ENCODE measurements around the gene NCSTN.

The NCSTN gene

GRCh38 chr1:160346463-160346862 lies 3.3 kb downstream of the NCSTN start:
- no peak for DNase-seq

DNA sequence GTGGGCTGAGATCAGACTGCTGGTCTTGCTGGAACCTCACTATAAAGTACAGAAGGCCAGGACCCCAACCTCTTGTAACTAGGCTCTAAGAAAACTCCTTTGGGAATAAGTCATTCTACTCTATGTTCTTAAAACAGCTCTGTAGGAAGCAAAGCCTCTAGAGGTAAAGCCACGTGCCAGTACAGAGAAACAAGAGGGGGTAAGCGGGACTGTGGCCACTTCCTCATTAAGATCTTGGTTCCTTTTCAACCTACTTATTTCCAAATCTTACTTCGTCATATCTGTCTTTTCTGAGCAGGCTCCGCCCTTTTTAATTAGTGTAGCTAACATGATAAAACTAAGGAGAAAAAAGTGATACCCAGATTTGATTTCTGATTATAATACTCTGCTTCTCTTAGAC lies 3.8 kb downstream of the NCSTN start:
- no peak for DNase-seq

DNA sequence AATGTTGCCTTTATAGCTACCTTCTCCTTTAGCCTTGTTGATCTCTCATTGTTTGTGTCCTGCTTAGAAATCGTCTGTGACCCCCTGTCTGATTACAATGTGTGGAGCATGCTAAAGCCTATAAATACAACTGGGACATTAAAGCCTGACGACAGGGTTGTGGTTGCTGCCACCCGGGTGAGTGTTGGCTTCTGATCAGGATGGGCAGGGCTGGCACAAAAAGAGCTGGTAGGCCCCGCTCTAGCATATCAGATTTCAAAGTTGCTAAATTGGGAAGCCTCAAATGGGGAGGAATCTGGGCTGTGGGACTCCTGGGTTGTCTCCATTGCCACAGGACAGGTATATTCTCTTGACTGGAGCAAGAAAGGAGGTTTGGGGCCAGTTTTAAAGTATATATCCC lies 8.4 kb downstream of the NCSTN start:
- no peak for DNase-seq

DNA sequence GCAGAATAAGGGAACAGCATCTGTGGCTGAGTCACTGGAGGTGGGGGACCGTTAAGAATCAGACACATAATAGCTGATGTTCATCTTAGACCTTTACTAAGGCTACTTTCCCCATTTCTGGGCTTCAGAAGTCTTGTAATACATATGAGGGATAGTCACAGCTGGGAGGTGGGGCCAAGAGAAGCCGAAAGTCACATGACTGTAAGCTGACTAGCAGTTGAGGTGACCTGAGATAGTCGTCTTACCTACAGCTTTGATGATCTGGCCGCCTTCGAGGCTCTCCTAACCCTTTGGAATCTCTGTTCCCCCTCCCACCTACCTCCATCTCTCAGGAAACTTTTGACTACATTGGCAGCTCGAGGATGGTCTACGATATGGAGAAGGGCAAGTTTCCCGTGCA lies 9.4 kb downstream of the NCSTN start:
- DNase-seq, result no peak

DNA sequence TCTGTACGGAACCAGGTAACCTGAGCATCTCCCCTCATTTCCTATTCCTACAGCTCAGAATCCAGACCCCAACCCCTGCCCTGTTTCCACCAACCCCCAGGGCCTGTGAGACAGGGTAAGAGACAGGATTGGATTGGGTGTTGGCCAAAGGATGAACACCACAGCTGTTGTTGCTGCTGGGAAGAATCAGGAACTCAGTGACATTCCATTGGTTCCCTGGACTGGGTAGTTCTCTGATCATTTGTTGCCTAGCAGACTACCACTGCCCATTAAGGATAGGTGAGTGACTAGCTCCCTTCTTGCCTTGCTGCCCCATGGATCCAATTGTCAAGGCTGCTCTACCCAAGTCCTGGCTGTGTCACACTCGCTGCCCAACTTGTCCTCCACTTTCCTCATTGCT lies 10.0 kb downstream of the NCSTN start:
- DNase-seq, result no peak

GRCh38 chr1:160354388-160354985 lies 11.3 kb downstream of the NCSTN start:
- DNase-seq, result no peak

GRCh38 chr1:160357286-160358002 lies 14.3 kb downstream of the NCSTN start:
- DNase-seq, result no peak

DNA sequence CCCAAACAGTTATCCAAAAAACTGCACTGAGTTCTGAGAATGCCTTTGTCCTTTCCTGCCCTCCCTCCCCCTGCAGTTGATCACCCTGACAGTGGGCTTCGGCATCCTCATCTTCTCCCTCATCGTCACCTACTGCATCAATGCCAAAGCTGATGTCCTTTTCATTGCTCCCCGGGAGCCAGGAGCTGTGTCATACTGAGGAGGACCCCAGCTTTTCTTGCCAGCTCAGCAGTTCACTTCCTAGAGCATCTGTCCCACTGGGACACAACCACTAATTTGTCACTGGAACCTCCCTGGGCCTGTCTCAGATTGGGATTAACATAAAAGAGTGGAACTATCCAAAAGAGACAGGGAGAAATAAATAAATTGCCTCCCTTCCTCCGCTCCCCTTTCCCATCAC lies 14.9 kb downstream of the NCSTN start:
- no peak for DNase-seq

DNA sequence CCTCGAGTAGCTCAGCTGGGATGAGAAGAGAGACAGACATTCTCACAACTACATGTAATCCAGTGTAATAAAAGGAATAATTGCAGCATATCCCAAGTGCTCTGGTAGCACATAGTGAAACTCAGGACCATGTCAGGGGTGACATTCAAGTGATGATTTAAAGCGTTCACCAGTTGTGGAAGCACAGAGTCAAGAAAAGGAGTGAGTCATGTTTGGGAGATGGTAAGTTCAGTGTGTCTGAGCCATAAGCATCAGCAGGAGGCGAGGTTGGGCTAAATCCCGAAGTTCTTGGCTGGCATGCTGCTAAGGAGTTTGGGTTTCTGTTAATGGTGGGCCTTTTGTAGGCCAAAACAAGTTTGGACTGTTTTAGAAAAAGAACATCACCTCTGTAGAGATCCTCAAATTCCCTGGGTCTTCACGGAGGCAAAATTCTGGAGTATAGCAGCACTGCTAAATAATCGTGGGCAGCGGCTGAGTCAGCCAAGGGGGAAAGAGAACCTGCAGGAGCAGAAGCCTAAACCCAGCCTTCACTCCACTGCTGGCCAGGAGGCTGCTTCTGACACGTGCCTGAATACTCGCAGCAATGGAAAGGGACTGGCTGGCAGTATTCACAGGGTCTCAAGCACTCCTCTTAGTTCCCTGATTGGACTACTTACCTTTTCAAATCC lies 16.5 kb downstream of the NCSTN start:
- DNase-seq, result no peak

- DNase-seq, result no peak
These were observed 17.1 kb downstream of the NCSTN start for GRCh38 chr1:160360227-160360695.

DNA sequence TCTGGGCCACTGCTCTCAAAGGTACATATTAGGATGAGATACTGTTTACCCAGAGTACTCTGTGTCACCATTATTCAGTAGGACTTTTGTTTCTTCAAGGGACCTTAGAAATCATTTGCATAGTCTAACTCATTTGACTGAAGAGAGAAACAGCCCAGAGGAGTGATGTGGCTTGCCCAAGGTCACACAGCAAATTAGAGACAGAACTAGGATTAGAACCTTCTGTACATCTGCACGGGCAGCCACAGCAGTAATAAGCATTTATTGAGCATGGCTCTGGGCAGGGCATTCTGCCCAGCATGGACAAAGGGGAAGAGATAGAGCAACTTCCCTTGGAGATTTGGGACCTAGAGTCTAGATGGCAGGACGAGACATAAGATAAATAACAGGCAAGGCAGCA lies 18.0 kb downstream of the NCSTN start:
- no peak for DNase-seq

- no peak for DNase-seq
These were observed 18.6 kb downstream of the NCSTN start for GRCh38 chr1:160361814-160362167.

GRCh38 chr1:160362168-160362957 lies 19.2 kb downstream of the NCSTN start:
- DNase-seq, result no peak

- no peak for DNase-seq
These were observed 19.8 kb downstream of the NCSTN start for GRCh38 chr1:160363010-160363409.

DNA sequence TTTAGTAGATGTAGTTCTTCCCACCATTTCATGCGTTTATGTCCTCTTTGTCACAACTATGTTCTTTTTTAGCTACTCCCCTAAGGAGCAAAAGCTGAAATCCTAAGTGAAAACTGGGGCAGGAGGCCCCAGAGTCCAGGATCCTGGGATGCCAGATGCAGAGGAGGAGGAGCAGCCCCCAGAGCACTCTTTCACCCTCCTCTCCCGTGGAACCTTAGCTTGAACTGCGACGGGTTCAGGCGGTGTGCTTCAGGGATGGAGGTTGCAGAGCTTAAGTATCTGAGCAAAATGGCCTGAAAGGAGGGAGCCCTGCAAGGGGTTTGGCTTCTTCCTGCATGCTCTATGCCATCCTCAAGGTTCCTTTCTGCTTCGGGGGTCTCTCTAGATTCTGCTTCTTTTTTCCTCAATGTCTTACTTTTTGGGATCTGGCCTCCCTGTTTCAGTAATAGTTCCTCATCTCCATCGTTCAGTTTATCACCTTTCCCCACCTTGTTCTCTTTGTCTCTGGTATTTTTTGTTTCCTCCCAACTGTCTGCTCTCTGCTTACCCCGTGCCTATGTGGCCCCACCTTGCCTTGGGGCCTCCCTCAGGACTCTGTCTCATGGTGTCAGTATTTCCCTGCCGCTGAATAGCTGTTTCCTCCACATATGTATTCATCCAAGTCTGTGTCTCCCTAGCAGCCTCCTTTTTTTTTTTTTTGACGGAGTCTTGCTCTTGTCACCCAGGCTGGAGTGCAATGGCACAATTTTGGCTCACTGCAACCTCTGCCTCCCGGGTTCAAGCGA lies 21.0 kb downstream of the NCSTN start:
- no peak for DNase-seq

GRCh38 chr1:160365325-160365724 lies 22.1 kb downstream of the NCSTN start:
- no peak for DNase-seq

GRCh38 chr1:160366731-160367515 lies 23.7 kb downstream of the NCSTN start, which contains the start of gene NHLH1:
Gene NHLH1 (plus strand): TSS chr1:160367071. CDS start chr1:160370732, 3,661 bp downstream.
- DNase-seq, result no peak

GRCh38 chr1:160367516-160367900 lies 24.3 kb downstream of the NCSTN start:
- DNase-seq, result no peak

- no peak for DNase-seq
These were observed 25.0 kb downstream of the NCSTN start for GRCh38 chr1:160367934-160368923.

GRCh38 chr1:160369087-160369486 lies 25.9 kb downstream of the NCSTN start:
- no peak for DNase-seq

Data from right kidney (tissue), 1 donor.